Erythroblast (primary cell): ENCODE measurements around the gene CACNA2D1.
"Not testable (repeated sequence)": the region's sequence is repeated elsewhere in the genome, so short reads cannot be mapped to it uniquely, and the experiment has no call there.

Source experiments
- DNase-seq, 2 experiments: peaks; one replicate each; lab custom pipeline; 2025; lab: John Stamatoyannopoulos, UW
- GATA1 ChIP-seq: IDR thresholded peaks from 2 replicates; pipeline ENCODE4 v1.6.1; 2011; ENCODE audit warnings: low read depth, mild to moderate bottlenecking, control low read depth, low read length, moderate library complexity
- POLR2A ChIP-seq: IDR thresholded peaks from 2 replicates; pipeline ENCODE4 v1.6.1; 2011; ENCODE audit warnings: mild to moderate bottlenecking, low read length

The CACNA2D1 gene

DNA sequence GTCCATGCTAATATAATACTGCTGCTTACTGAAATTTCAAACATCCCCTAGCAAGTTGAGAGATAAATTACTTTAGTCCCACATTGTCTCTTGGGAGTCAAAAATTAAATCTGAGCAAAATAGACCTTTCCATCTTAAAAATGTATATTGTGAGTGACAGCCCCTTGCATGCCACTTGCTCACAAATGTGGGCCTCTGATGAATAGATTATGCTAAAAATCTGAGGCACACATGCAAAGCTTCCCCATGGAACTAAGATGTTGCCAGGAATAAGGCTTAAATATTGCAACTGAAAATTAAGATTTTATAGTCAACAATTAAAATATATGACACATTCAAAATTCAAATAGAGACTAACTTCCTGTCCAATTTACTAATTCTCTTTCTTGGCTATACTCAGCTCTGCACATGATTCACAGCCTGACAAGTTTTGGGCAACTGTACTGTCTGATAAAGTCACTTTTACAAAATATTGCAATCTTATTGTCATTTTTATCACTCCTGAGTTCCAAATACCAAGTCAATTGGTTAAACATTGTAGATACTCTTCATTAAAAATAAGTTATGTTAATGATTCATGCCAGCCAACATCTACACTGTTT, 301.2 kb downstream of the CACNA2D1 start:
- TF ChIP-seq GATA1 (no peak), POLR2A (no peak)
- no peak for DNase-seq

DNA sequence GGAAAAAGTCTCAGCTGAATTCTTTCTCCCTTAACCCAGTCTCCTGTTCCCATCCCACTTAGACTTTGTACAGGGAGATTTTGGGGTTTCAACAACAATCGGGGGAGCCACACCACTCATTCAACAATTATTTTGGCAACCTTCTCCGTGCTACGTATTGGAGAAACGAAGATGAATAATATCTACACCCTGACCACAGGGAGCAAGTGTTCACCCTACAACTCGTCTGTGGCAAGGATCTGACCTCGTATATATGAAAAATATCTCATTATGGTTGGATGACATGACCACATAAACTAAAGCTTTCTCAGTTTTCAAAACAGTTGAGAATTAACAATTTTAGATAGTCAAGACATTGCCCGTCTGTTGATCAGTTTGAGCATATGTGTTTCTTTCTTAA, 302.1 kb downstream of the CACNA2D1 start:
- TF ChIP-seq GATA1: no peak
- TF ChIP-seq POLR2A: no peak
- DNase-seq: no peak

DNA sequence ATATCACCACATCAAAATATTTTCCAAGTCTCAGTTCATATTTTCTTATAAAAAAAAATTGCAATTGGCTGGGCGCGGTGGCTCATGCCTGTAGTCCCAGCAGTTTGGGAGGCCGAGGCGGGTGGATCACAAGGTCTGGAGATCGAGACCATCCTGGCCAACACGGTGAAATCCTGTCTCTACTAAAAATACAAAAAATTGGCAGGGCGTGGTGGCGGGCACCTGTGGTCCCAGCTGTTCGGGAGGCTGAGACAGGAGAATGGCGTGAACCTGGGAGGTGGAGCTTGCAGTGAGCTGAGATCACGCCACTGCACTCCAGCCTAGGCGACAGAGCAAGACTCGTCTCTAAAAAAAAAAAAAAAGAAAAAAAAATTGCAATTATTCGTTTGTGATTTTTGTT, 303.0 kb downstream of the CACNA2D1 start:
- DNase-seq: not testable (repeated sequence)

DNA sequence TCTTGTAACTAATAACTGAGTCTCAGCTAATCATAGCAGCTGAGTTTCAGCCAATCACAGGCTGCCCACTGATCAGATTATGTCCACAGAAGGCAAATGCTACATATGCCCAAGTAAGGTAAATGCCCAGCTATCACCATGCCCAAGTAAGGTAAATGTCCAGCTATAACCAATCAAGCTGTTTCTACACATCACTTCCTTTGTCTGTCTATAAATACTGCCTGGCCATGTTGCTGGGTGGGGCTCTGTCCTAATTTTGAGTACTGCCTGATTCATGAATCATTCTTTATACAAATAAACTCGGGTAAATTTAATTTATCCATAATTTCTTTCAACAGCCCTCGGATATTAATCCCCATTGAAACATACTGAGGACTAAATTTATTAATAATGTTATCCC, 312.4 kb downstream of the CACNA2D1 start:
- no peak for DNase-seq
- no peak for TF ChIP-seq POLR2A
- no peak for TF ChIP-seq GATA1

DNA sequence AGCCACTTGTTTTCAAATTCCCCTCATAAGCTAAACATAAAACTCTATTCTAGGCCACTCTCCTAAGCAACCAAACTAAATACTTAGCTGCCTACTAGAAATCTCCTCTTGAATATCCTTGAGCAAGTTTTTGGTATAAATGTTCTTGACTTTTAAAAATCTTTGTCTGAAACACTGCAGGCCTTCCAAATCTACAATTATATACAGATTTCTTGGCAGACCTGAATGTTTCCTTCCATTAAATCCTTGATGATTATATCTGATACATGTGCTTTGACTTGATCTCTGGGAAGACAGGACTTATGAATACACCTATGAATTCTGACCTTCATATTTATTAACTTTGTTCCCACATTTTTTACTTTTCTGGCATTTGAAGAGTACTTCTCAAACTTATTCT, 314.5 kb downstream of the CACNA2D1 start:
- no peak for DNase-seq

DNA sequence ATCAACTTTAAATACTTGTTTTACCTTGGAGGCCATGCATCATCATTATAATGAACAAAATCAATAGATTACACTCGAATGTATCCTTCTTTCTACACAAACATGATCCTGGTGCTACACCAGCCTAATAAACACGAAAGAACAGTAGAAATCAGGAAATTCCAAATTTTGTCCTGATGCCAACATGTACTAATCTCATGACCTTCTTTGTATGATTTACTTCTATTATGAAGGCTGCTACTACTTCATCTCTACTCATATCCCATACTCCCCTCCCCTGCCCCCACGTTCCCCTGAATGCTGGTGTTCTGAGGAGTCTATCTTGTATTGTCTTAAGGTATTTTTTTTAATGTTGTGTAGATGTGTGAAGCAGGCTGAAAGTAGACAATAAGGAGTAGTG, 315.0 kb downstream of the CACNA2D1 start:
- DNase-seq: no peak
- TF ChIP-seq POLR2A (no peak), GATA1 (no peak)

More for the DNA sequence above, 314.5 kb downstream of the CACNA2D1 start:
- TF ChIP-seq GATA1: no peak
- TF ChIP-seq POLR2A: no peak

DNA sequence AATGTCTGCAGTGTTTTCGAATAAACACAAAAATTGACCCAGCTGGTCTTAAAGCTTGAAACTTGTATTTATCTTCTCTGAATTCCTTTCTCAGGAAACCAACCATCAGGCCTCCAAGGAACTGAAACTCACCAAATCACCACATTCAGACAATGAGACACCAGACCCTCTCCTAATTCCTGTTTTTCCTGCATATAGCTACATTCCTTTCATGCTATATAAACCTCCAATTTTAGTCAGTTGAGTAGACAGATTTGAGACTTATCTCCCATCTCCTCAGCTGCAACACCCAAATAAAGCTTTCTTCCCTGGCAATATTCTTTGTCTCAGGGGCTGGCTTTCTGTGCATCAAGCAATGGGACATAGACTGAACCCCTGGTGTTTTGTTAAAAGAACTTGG, 317.0 kb downstream of the CACNA2D1 start:
- no peak for DNase-seq

DNA sequence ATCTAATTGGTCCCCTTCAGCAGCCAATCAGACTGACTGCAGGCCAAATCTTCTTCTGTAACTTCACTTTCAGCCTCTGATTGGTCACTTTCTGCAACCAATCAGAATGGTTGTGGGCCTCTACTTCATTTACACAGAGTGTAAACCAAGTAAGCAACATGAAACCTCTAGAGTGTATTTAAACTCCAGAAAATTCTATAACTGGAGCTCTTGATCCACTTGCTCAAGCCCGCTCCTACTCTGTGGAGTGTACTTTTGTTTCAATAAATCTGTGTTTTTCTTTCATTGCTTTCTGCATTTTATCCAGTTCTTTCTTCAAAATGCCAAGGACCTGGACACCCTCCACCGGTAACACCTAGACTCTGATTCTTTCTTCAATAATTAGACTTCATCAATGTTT, 319.1 kb downstream of the CACNA2D1 start:
- no peak for DNase-seq
- no peak for TF ChIP-seq POLR2A
- TF ChIP-seq GATA1: no peak

More for the DNA sequence above, 317.0 kb downstream of the CACNA2D1 start:
- no peak for TF ChIP-seq GATA1

DNA sequence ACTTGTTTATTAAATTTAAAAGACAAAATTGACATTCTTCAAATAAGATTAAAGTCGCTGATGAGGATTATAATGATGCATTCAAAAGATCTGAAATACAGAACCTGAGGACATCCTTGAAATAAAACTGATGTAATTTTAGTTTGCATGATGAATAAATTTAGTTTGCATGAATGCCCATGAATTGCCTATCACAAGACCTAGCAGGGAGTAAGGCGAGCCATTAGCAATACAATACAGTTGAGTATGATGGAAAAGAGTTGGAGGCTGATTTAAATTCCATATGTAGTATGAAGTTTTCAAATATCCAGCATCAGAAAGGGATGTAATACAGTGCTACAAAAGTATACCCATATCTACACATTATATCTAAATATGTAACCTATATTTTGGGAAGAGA, 321.3 kb downstream of the CACNA2D1 start:
- TF ChIP-seq POLR2A (no peak), GATA1 (no peak)
- no peak for DNase-seq

DNA sequence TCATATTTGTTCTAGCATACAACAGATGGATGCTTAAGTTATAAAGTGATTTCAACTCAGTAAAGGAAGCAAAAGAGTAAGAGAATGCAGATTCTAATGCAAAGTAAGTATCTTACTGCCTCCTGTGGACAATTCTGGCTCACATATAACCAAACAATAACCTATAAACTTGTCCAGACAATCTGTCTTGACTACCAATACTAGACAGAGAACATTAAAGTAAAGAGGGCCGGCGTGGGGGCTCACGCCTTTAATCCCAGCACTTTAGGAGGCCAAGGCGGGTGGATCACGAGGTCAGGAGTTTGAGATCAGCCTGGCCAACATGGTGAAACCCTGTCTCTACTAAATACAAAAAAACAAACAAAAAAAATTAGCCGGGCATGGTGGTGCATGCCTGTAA, 329.3 kb downstream of the CACNA2D1 start:
- no peak for DNase-seq
- TF ChIP-seq GATA1: no peak
- TF ChIP-seq POLR2A: no peak

DNA sequence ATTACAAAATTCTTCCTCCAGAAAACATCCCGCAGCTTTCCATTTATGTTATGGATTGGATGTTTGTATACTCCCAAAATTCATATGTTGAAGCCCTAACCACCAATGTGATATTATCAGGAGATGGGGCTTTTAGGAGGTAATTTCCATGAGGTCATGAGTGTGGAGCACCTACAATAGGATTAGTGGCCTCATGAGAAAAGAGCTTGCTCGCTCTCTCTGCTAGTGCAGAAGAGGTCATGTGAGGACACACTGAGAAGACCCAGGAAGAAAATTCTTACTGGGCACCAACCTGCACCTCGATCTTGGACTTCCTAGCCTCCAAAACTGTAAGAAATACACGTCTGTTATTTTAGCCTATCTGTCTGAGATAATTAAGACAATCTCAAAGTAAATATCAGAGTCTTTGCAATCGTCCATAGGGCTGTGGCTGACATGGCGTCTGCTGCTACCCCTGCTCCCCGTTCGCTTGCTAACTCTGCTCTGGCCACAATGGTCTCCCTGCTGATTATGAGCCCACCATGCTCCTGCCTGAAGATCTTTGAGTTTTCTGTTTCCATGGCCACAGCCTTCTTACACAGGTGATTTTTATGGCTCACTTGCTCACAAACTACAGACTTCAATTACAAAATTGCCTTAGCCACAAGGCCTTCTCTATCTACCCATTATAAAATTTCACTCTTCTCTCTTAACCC, 333.3 kb downstream of the CACNA2D1 start:
- DNase-seq: no peak
- TF ChIP-seq POLR2A (no peak), GATA1 (no peak)

DNA sequence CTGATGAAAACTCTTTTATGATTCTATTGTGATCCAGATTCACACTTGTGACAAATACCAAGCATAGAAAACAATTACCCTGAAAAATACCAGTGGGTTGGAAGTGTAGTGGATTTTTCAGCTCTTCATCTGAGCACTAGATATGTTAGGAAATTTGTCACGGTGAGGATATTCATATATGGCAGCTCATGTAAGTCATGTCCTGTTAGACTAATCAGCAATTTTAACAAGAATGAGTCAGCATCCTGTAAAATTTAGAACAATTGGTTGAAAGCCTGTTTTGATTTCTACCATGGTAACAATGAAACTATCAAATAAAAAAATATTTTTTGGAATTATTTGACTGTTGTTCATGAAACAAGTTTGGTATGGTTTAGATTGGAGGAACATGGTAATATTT, 334.3 kb downstream of the CACNA2D1 start:
- DNase-seq: no peak

DNA sequence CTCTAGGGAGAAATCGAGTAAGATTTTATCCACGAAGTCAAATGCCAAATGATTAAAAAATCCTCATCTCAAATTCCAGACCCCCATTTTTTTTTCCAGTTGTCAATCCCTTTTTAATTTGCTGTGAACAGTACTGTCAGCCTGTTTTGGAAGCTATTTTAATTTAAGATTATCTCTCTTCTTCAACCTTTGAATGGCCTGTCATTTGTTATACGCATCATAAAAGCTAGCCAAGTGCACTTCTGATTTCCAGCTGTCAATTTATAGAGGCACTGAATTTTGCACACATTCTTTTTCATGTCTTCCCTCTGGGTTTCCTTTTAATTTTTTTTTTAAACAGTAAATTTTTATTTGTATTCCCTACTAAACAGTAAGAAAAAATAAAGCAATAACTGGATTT, 337.4 kb downstream of the CACNA2D1 start:
- no peak for DNase-seq
- TF ChIP-seq POLR2A (no peak), GATA1 (no peak)

More for the DNA sequence above, 334.3 kb downstream of the CACNA2D1 start:
- TF ChIP-seq GATA1: no peak
- TF ChIP-seq POLR2A: no peak

DNA sequence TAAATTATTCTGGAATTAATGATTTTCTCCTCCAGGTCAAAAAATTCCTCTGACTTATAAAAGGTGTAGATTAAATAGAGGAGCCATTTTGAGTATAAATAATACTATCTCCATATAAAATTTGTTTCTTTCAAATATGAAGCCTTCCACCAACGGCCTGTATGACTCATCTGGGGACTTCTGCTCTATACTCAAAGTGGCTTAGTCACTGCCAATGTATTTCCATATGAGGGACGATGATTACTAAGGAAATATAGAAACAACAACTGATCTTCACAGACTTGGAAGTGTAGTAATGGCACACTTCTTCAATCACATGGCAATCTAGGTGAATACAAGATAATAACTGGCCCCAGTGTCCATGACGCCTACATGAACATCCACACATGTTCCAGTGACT, 338.1 kb downstream of the CACNA2D1 start:
- no peak for TF ChIP-seq POLR2A
- no peak for TF ChIP-seq GATA1
- peak in 1 of 2 experiments; percentile 32 for DNase-seq

DNA sequence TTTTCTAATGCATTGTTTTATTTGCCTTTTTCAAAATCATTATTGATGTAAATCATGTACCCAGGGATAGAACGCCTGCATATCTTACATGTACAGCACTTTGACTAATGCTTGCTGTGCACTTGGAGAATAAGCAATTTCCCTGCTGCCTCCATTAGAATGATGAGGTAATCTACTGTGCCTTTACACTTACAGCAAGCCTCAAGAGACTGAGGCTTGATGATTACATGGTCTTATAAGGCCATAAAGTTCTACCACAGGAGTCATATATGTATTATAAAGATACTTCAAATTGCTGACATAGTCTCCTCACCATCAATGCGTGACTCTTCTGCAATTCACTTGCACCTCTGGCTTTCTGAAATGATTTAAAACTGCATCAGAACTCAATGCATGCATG, 345.2 kb downstream of the CACNA2D1 start:
- DNase-seq: no peak
- no peak for TF ChIP-seq GATA1
- TF ChIP-seq POLR2A: no peak
